ENCODE data around the gene GLB1L3. TPM values are rescaled to one million over a fixed set of nuclear protein-coding genes. Genes with fewer than 3 reads are reported as not detected.

Gene GLB1L3
- total and polyA plus RNA-seq, 2 of the 4 experiments (the other 2 are of a cell fraction): not detected

- H2AK5ac ChIP-seq (ENCODE audit: low read depth, low read length): no peak overlapping the region
- H3K14ac ChIP-seq (replicated peaks; ENCODE audit: low read depth, low read length): no peak overlapping the region
- H3K36me3 ChIP-seq (ENCODE audit: control insufficient read depth, insufficient read depth, low read length): peaks cover 48% of the 10 kb centered on the region
- no peak overlapping the region for H3K56ac ChIP-seq (ENCODE audit: extremely low read depth, insufficient read depth, low read length)
- ATAC-seq (ENCODE audit: low read depth): no peak
- H4K8ac ChIP-seq (ENCODE audit: low read depth in 2 of 2, low read length in 2 of 2): no peak overlapping the region
- BruUV-seq (replicated peaks): no TSS peak
- in situ Hi-C loops (cut with MboI; ENCODE audit: low sequenced_read_pairs): no loop called here
- H4K5ac ChIP-seq (ENCODE audit: low read depth, low read length): no peak overlapping the region
- H2BK5ac ChIP-seq (ENCODE audit: low read depth, low read length, poor library complexity, severe bottlenecking): no peak overlapping the region
- no peak overlapping the region for H3K4me2 ChIP-seq (ENCODE audit: low read depth, low read length)
- H3K9ac ChIP-seq (ENCODE audit: low read depth, low read length): no peak overlapping the region
- H4K91ac ChIP-seq (ENCODE audit: insufficient read depth, low read depth, low read length): no peak overlapping the region
- POLR2A ChIA-PET (ENCODE audit: unreplicated experiment): no interaction called here
- no peak overlapping the region for H3K4ac ChIP-seq (ENCODE audit: low read depth, low read length)
- no peak overlapping the region for H3K27ac ChIP-seq (ENCODE audit: insufficient read depth, low read length)
- CTCF ChIA-PET: no interaction called here
- no peaks in the 10 kb centered on the region for H3K4me1 ChIP-seq (ENCODE audit: control insufficient read depth, insufficient read depth, low read length)
- no peak overlapping the region for H2BK120ac ChIP-seq (ENCODE audit: low read depth, low read length)
- H3K18ac ChIP-seq (ENCODE audit: low read depth, low read length): no peak overlapping the region
- peaks cover 3% of the 10 kb centered on the region; the same call in 1 of the 2 replicates for H3K9me1 ChIP-seq (ENCODE audit: insufficient read depth, low read length)
- no peak overlapping the region for H2AK9ac ChIP-seq (replicated peaks; ENCODE audit: low read depth, low read length, poor library complexity)
- no peak for TF ChIP-seq CHD1 (IDR thresholded peaks at IDR 0.05; ENCODE audit: low read depth, low read length)
- no peak for TF ChIP-seq ELK1 (IDR thresholded peaks at IDR 0.05; ENCODE audit: borderline replicate concordance, low read depth, low read length)
- TF ChIP-seq MXI1 (IDR thresholded peaks at IDR 0.05; ENCODE audit: borderline replicate concordance, low read depth, low read length): no peak
- no peak for TF ChIP-seq MAFK (IDR thresholded peaks at IDR 0.05; ENCODE audit: low read depth, low read length)
- intact Hi-C loops (cut with micrococcal nuclease): no loop called here
- no peak overlapping the region for H2BK20ac ChIP-seq (ENCODE audit: low read depth, low read length)
- no peaks in the 10 kb centered on the region for H3K27me3 ChIP-seq (ENCODE audit: control insufficient read depth, insufficient read depth, low read length)
- H3K79me1 ChIP-seq (ENCODE audit: low read depth in 1 of 2, low read length in 2 of 2): peaks cover 12 to 13% of the 10 kb centered on the region in 2 experiments; a peak in 3 of 4 replicates
- H3K4me3 ChIP-seq (ENCODE audit: insufficient read depth, low read depth, low read length): no peak overlapping the region
- no peak overlapping the region for H2AFZ ChIP-seq (replicated peaks; ENCODE audit: low read length, poor library complexity)
- no peak overlapping the region for H3K23ac ChIP-seq (ENCODE audit: low read depth, low read length)
- no CpG with 5 or more reads among the region's 6 CpGs for WGBS, 2 experiments (ENCODE audit: extremely low coverage in 2 of 2, insufficient read length in 1 of 2)
- no peaks in the 10 kb centered on the region; the same call in 1 of the 2 replicates for H4K20me1 ChIP-seq (ENCODE audit: insufficient read depth, low read length)
- DNase-seq: no peak
- no peak overlapping the region for H2BK15ac ChIP-seq (ENCODE audit: low read depth, low read length)
- dilution Hi-C loops (cut with HindIII; ENCODE audit: low sequenced_read_pairs, unreplicated experiment): no loop called here
- H3K9me3 ChIP-seq (ENCODE audit: control insufficient read depth, insufficient read depth, low read length): no peaks in the 10 kb centered on the region
These were observed 35.6 kb upstream of the GLB1L3 start for GRCh38 chr11:134240592-134240991.

All from IMR-90 (cell line).